GM23338 (cell line): Measurements from ENCODE around the gene JAZF1. TPM values are rescaled to one million over a fixed set of nuclear protein-coding genes. Genes with fewer than 3 reads are reported as not detected.

Experiments
- ATAC-seq: fragments of 200-7000 bp; cut with Tn5 transposase; 3 replicates; pipeline ENCODE4 v1.9.1; 2020
- DNase-seq: peaks from one replicate; pipeline ENCODE4 v3.0.0-alpha.2; 2015; ENCODE audit warnings: low spot score
- H2AFZ ChIP-seq: fragments of 200-600 bp; sonication (generic); 2 replicates; pipeline ENCODE4 v1.8.0; 2016; ENCODE audit warnings: antibody characterized with exemption, mild to moderate bottlenecking, moderate library complexity
- H3F3A ChIP-seq: fragments of 200-600 bp; sonication (generic); replicated peaks from 2 replicates; pipeline ENCODE4 v1.8.0; 2017; ENCODE audit warnings: antibody characterized with exemption, mixed run types, low read depth
- H3K27ac ChIP-seq: fragments of 200-600 bp; sonication (generic); 2 replicates; pipeline ENCODE4 v1.6.1; 2016; ENCODE audit warnings: low read depth
- H3K27me3 ChIP-seq: fragments of 200-600 bp; sonication (generic); 2 replicates; pipeline ENCODE4 v1.8.0; 2016; ENCODE audit warnings: mild to moderate bottlenecking, mixed run types, moderate library complexity; ENCODE audit not compliant: insufficient read depth
- H3K36me3 ChIP-seq: fragments of 200-600 bp; sonication (generic); 2 replicates; pipeline ENCODE4 v1.8.0; 2016; ENCODE audit warnings: mild to moderate bottlenecking; ENCODE audit not compliant: insufficient read depth
- H3K4me1 ChIP-seq: fragments of 200-600 bp; sonication (generic); 2 replicates; pipeline ENCODE4 v1.8.0; 2016; ENCODE audit warnings: mild to moderate bottlenecking, moderate library complexity; ENCODE audit not compliant: insufficient read depth
- H3K4me2 ChIP-seq: fragments of 200-600 bp; sonication (generic); 2 replicates; pipeline ENCODE4 v1.7.1; 2017; ENCODE audit warnings: mixed run types
- H3K4me3 ChIP-seq: fragments of 200-600 bp; sonication (generic); 2 replicates; pipeline ENCODE4 v1.6.1; 2016; ENCODE audit warnings: mixed run types
- H3K79me2 ChIP-seq: fragments of 200-600 bp; sonication (generic); replicated peaks from 2 replicates; pipeline ENCODE4 v1.8.0; 2017; ENCODE audit warnings: mild to moderate bottlenecking; ENCODE audit not compliant: insufficient read depth
- H3K9me2 ChIP-seq: fragments of 200-600 bp; sonication (generic); 2 replicates; pipeline ENCODE4 v1.8.0; 2017; ENCODE audit not compliant: insufficient read depth
- H4K20me1 ChIP-seq: fragments of 200-600 bp; sonication (generic); replicated peaks from 2 replicates; pipeline ENCODE4 v1.8.0; 2017; ENCODE audit warnings: mild to moderate bottlenecking; ENCODE audit not compliant: insufficient read depth
- H3K27ac Mint-ChIP-seq: 2 replicates; pipeline ENCODE4 v1.8.0; 2020; ENCODE audit warnings: inconsistent platforms, mild to moderate bottlenecking, moderate library complexity, mixed read lengths
- H3K27me3 Mint-ChIP-seq: 3 replicates; pipeline ENCODE4 v1.8.0; 2022; ENCODE audit warnings: low read depth, mild to moderate bottlenecking, moderate library complexity, mixed read lengths, inconsistent platforms; ENCODE audit not compliant: insufficient read depth, poor library complexity
- H3K36me3 Mint-ChIP-seq: 3 replicates; pipeline ENCODE4 v1.8.0; 2021; ENCODE audit warnings: low read depth, mild to moderate bottlenecking, inconsistent platforms, moderate library complexity, mixed read lengths
- H3K4me1 Mint-ChIP-seq: 3 replicates; pipeline ENCODE4 v1.8.0; 2020; ENCODE audit warnings: mild to moderate bottlenecking, inconsistent platforms, mixed read lengths
- H3K4me3 Mint-ChIP-seq: 3 replicates; pipeline ENCODE4 v1.8.0; 2021; ENCODE audit warnings: moderate library complexity, mild to moderate bottlenecking, inconsistent platforms, mixed read lengths
- H3K9me3 Mint-ChIP-seq: 3 replicates; pipeline ENCODE4 v1.8.0; 2020; ENCODE audit warnings: moderate library complexity, mild to moderate bottlenecking, inconsistent platforms, mixed read lengths
- CREB1 ChIP-seq: fragments of 250-450 bp; sonication (Bioruptor Pico); IDR thresholded peaks from 2 replicates; pipeline ENCODE4 v1.5.0; 2020; ENCODE audit warnings: low read depth, mild to moderate bottlenecking, moderate library complexity
- CTCF ChIP-seq, 2 experiments: fragments of 200-600 bp in 1 of 2; sonication (generic) in 1 of 2; conservative IDR thresholded peaks; 2 replicates each; pipeline versions ENCODE4 v1.5.1 to v1.6.1; 2016 to 2017; ENCODE audit warnings: antibody characterized with exemption in 2 of 2, low read depth in 2 of 2, mild to moderate bottlenecking in 2 of 2, moderate library complexity in 1 of 2
- ETS1 ChIP-seq: IDR thresholded peaks from 2 replicates; pipeline ENCODE4 v1.6.1; 2016; ENCODE audit warnings: antibody characterized with exemption
- EZH2 ChIP-seq: fragments of 200-600 bp; sonication (generic); IDR thresholded peaks from one replicate; pipeline ENCODE4 v1.8.0; 2017; ENCODE audit warnings: antibody characterized with exemption, mild to moderate bottlenecking, low read depth; ENCODE audit not compliant: unreplicated experiment
- JUNB ChIP-seq: IDR thresholded peaks from one replicate; pipeline ENCODE4 v1.6.1; 2016; ENCODE audit warnings: antibody characterized with exemption; ENCODE audit not compliant: unreplicated experiment
- NANOG ChIP-seq: IDR thresholded peaks from 2 replicates; pipeline ENCODE4 v1.6.1; 2016; ENCODE audit warnings: antibody characterized with exemption, borderline replicate concordance
- POLR2AphosphoS5 ChIP-seq: IDR thresholded peaks from 2 replicates; pipeline ENCODE4 v1.6.1; 2016; ENCODE audit warnings: antibody characterized with exemption, low read depth
- REST ChIP-seq: IDR thresholded peaks from one replicate; pipeline ENCODE4 v1.6.1; 2018; ENCODE audit warnings: antibody characterized with exemption; ENCODE audit not compliant: unreplicated experiment
- STAT1 ChIP-seq: IDR thresholded peaks from one replicate; pipeline ENCODE4 v1.6.1; 2016; ENCODE audit warnings: antibody characterized with exemption; ENCODE audit not compliant: unreplicated experiment
- ZNF114 ChIP-seq: fragments of 250-450 bp; sonication (Bioruptor Pico); IDR thresholded peaks from 2 replicates; pipeline ENCODE4 v1.5.0; 2020; ENCODE audit warnings: mild to moderate bottlenecking, moderate library complexity
- ZNF331 ChIP-seq: fragments of 250-450 bp; sonication (Bioruptor Pico); IDR thresholded peaks from 2 replicates; pipeline ENCODE4 v1.5.0; 2020; ENCODE audit warnings: low read depth, mild to moderate bottlenecking, moderate library complexity
- ZNF462 ChIP-seq: fragments of 250-450 bp; sonication (Bioruptor Pico); IDR thresholded peaks from 2 replicates; pipeline ENCODE4 v1.5.0; 2020; ENCODE audit warnings: mild to moderate bottlenecking, moderate library complexity
- polyA plus RNA-seq: library from polyadenylated mRNA; unstranded; fragments of >200 nt; fragmentation: Nextera tagmentation; extraction: Ambion mirVana; gene quantifications from 2 replicates; pipeline ENCODE4 v1.2.1, GENCODE V29; 2016
- total RNA-seq: library from RNA; depleted of rRNA; stranded (reverse); fragments of >200 nt; shearing (Covaris generic); gene quantifications from 2 replicates; pipeline ENCODE4 v1.2.3, GENCODE V29; 2014

The JAZF1 gene
- total and polyA plus RNA-seq, 2 experiments from 2014 or later, result 12.2 to 22.2 TPM

- TF ChIP-seq ZNF331 (no peak), ETS1 (no peak), NANOG (no peak), STAT1 (no peak), ZNF114 (no peak), JUNB (no peak), REST (no peak), EZH2 (no peak), CREB1 (CRISPR knock-in tag) (no peak), POLR2AphosphoS5 (no peak), CTCF (conservative IDR thresholded peaks at IDR 0.05; ENCODE audit: low read depth in 2 of 2) (no peak)
Measured at GRCh38 chr7:27897001-27897400, 283.6 kb downstream of the JAZF1 start (continued).

- TF ChIP-seq EZH2 (no peak), ZNF331 (no peak), CREB1 (CRISPR knock-in tag) (no peak), STAT1 (no peak), ZNF462 (CRISPR knock-in tag) (no peak), ZNF114 (no peak), ETS1 (no peak)
- ATAC-seq (no peak), DNase-seq (no peak)
- no peak overlapping the region for H2AFZ ChIP-seq
- H3K4me1 ChIP-seq, result peaks cover 17% of the 10 kb centered on the region; the same call in 1 of the 2 replicates
- H3K27me3 ChIP-seq, result no peaks in the 10 kb centered on the region
- H3K9me3 Mint-ChIP-seq, result no peaks in the 10 kb centered on the region
- no peaks in the 10 kb centered on the region for H3K36me3 Mint-ChIP-seq
- no peak overlapping the region for H3K4me2 ChIP-seq
- no peaks in the 10 kb centered on the region for H3F3A ChIP-seq
- H3K27ac ChIP-seq, result no peak overlapping the region
- no peak overlapping the region for H3K4me3 ChIP-seq
- H3K4me3 Mint-ChIP-seq, result no peak overlapping the region
- peaks cover 22% of the 10 kb centered on the region for H3K4me1 Mint-ChIP-seq
- H4K20me1 ChIP-seq, result no peaks in the 10 kb centered on the region
- H3K36me3 ChIP-seq, result no peaks in the 10 kb centered on the region
- peaks cover 2% of the 10 kb centered on the region for H3K27me3 Mint-ChIP-seq
- H3K27ac Mint-ChIP-seq, result no peak overlapping the region
- H3K9me2 ChIP-seq, result no peaks in the 10 kb centered on the region
- no peaks in the 10 kb centered on the region for H3K79me2 ChIP-seq
Measured at GRCh38 chr7:27895551-27895950, 285.0 kb downstream of the JAZF1 start.
